Stimulated activated CD4-positive, alpha-beta T cell treated with anti-CD3 and anti-CD28 coated beads, TNF-alpha, amount 100 ng/mL, for 24 hours (primary cell): ENCODE measurements around the gene EVA1A.
"Not testable (repeated sequence)": the region's sequence is repeated elsewhere in the genome, so short reads cannot be mapped to it uniquely, and the experiment has no call there.

Experiments used
- DNase-seq, 3 experiments: peaks; one replicate each; pipeline ENCODE4 v3.0.0-alpha.2; 2020; ENCODE audit warnings: low read depth in 3 of 3

Gene EVA1A

DNA sequence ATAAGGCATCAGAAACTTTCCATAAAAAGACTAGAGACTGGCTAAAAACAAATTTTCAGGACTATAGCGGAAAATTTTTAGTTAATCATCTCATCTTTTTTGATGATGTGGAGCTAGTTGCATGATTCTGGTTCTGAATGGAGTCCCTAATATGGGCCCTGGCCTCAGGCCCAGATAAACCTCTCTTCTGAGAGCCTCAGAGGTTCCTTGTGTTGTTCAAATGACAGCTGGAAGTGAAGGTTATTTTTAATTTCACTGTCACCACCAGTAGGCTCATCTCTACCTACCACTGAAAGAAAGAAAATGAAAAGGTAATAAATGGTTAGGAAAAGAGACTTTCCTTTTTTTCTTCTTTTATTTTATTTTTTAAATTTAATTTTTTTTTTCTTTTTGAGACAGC lies 75.9 kb downstream of the EVA1A start:
- no peak for DNase-seq

GRCh38 chr2:75483878-75484277 lies 76.9 kb downstream of the EVA1A start:
- DNase-seq: no peak

DNA sequence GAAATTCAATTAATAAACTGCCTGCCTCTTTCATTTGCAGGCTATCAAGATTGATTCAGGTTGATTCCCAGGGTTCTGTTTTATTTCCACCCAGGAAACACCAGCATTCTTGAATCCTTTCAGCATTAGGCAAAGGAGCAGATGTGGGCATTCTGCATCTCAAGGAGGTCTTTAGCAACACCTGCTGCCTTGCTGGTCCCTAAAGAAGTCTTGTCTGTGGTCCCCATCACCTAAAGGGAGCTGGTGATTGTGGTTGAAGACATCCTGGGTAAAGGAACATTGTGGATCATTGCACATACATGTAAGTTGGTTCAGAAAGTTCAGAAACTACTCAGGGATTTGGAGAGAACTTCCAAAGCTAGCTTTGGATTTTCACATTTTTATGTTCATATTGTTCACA lies 78.3 kb downstream of the EVA1A start:
- DNase-seq: no peak

DNA sequence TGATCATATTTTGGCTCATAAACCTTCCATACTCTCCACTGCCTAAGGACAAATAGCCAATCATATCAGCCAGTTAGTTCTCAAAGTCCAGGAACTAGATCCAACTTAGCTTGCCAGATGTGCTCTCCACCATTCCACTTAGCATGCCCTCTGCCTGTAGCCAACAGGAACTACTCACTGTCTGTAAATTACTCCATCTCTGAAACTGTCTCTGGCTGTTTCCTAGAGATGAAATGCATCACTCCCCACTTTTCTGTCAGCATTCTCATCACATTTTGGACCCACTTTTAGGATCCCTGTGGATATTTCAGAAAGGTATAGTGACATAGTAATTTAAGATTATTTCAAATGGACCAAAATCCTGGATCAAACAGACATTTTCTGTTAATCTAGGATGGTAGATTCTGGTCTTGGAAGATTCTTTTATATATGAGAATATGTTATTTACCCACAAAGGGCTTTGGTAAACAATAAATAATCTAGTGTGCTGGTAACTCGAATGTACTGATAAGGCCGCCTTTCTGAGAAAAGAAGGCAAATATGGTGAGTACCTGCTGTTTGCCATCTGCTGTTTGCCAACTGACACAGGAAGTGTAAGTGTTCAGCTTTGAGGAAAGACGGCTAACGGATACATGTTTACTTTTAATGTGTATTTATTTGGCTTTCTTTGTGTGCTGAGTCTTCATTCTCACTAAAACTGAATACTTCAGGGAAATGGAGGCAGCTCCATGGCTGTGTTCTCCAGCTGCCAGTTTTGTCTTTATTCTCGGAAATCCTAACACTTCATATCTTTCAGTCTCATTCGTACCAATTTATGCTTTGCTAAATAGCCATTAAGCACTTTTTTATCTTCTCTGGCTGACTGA lies 79.5 kb downstream of the EVA1A start:
- no peak for DNase-seq

DNA sequence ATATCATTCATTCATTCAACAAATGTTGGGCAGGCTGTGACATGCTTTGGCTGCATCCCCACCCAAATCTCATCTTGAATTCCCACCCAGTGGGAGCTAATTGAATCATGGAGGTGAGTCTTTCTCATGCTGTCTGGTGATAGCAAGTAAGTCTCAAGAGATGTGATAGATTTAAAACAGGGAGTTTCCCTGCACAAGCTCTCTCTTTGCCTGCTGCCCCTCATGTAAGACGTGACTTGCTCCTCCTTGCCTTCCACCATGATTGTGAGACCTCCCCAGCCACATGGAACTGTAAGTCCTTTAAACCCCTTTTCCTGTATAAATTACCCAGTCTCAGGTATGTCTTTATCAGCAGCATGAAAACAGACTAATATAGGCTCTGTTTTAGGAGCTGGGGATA lies 83.0 kb downstream of the EVA1A start:
- DNase-seq: not testable (repeated sequence)

DNA sequence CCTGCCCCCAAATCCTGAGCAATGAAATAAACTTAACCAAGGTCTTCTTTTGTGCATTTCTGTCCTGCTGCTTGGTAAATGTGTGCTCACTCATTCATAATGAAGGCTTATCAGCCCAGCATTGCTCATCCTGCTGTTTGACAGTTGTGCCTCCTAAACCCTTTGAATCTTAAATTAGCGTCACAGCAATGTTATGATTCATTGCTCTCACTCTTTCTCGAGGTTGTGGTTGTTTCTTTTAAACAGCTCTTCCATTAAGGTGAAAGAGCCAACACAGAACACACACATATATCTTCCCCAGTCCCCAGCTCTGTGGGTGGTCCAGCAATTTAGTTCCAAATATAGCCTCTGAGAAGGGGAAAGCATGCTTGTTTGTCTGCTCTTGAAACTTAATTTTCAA lies 84.0 kb downstream of the EVA1A start:
- no peak for DNase-seq

DNA sequence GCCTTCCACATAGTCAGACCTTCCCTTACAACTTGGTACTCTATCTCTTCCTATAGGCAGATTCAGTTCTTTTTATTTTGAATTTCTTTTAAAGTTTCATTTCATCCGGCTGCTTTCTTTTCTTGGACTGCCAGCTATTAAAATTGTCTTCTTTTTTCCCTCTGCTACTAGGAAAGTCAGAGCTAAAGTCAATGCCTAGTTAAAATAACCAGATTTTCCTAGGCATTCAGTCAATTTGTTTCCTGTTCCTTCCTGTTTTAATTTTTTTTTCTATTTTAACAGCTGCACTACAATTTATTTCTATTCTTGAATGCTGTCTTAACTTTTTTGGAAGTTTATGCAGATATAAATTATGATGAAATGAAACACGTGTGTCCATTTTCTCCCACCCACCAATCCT lies 84.8 kb downstream of the EVA1A start:
- DNase-seq: no peak

- DNase-seq: no peak
These were observed 85.7 kb downstream of the EVA1A start for GRCh38 chr2:75475049-75475448.

- DNase-seq: no peak
These were observed 86.6 kb downstream of the EVA1A start for GRCh38 chr2:75474115-75474514.

GRCh38 chr2:75466708-75467311 lies 93.9 kb downstream of the EVA1A start:
- DNase-seq: no peak

DNA sequence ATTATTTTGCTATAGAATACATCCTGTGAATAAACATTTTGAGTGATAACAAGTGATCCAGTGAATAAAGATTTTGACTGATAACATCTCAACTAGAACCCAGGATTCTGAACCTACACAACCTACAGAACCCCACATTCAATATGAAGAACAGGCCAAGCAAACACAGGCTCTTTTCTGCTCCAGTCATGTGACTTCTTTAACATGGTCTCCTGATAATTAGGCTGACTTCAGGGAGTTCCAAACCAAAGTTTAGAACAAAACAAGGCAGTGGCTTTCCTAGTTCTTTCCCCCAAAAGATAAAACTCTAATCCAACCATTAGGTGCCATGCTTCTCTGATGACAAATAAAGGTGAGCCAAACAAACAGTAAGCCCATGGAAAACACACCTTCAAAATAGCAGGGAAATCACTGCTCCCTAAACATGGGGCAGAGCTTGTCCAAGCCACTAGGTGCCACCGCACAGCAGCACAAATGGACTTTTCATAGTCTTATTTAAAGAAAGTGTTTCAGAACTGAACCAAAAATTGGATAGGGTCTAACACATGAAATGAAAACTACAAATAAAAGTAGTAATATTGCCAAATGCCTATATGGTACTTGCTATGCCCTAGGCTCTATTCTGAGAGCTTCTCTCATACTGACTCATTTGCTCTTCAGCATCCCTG lies 95.3 kb downstream of the EVA1A start:
- no peak for DNase-seq

DNA sequence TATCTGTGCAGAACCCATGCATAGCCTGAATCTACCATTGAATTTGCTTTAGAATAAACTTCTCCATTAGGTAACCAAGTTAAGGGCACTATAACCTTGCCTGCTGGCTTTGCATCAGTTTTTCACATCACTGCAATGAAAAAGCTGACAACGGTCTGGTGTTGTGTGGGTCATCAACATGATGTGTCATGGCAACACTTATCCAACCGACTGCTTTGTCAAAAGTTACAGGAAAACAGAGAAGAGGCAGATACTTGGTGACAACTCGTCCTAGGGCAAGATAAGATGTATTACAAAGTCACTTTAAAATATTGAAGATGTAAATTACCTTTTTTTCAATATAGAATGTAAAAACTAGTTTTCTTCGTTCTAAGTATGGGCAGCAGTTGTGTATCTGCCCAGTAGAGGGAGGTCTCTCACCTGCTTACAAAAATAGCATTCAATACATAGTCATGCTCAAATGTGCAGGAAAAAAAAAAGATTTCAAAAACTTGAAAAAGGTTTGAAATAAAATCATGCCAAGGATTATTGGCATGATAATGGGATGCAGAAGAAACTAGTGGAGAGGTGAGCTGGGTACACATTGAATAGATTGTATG lies 96.3 kb downstream of the EVA1A start:
- no peak for DNase-seq

DNA sequence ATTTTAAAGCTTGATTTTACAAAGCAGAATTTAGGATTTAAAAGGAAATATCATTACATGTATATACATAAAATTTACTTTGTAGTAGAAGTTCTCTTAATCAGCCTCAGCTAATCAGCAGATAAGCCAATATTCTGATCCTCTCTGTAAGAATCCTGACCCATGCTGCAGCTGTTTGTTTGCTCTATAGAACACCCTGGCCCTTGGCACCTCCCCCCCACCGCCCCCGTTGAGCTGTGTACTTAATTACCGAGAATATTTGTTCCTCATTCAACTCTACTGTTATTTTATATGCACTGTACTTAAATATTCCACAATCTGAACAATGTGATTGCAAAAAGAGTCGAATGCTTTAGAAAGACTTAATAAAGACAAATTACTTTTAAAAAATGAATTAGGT lies 98.0 kb downstream of the EVA1A start:
- DNase-seq: no peak

GRCh38 chr2:75462206-75462605 lies 98.5 kb downstream of the EVA1A start:
- DNase-seq: no peak

DNA sequence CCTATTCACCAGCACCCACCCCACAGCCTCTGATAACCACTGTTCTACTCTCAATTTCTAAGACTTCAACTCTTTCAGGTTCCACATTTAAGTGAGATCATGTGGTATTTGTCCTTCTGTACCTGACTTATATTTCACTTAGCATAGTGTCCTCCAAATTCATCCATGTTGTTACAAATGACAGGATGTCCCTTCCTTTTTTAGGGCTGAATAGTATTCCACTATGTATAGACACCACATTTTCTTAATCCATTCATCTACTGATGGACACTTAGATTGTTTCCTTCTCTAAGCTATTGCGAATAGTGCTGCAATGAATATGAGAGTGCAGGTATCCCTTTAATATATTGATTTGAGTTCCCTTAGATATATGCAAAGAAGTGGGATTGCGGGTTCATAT lies 100.1 kb downstream of the EVA1A start:
- no peak for DNase-seq

- DNase-seq: no peak
These were observed 101.0 kb downstream of the EVA1A start for GRCh38 chr2:75459565-75460310.

- DNase-seq: no peak
These were observed 102.5 kb downstream of the EVA1A start for GRCh38 chr2:75458201-75458600.

DNA sequence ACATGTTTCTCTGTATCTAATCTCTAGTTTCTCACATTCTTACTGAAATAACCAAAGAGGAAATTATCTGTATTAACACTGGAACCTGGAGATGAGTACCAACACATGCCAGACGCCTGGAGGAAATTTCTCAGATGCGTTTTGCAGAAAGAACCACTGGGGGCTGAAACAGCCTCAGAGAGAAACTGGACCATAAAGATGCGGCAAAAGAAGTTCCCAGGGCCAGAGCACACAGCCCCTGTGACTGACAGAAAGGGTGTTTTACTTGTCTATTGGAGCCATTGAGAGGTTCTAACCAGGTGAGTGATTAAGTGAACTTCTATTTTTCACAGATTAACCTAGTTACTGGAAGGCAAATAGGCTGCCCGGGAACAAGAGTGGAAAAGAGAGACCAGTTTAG lies 103.9 kb downstream of the EVA1A start:
- no peak for DNase-seq

GRCh38 chr2:75456111-75456510 lies 104.6 kb downstream of the EVA1A start:
- no peak for DNase-seq

GRCh38 chr2:75454241-75454620 lies 106.5 kb downstream of the EVA1A start:
- no peak for DNase-seq

DNA sequence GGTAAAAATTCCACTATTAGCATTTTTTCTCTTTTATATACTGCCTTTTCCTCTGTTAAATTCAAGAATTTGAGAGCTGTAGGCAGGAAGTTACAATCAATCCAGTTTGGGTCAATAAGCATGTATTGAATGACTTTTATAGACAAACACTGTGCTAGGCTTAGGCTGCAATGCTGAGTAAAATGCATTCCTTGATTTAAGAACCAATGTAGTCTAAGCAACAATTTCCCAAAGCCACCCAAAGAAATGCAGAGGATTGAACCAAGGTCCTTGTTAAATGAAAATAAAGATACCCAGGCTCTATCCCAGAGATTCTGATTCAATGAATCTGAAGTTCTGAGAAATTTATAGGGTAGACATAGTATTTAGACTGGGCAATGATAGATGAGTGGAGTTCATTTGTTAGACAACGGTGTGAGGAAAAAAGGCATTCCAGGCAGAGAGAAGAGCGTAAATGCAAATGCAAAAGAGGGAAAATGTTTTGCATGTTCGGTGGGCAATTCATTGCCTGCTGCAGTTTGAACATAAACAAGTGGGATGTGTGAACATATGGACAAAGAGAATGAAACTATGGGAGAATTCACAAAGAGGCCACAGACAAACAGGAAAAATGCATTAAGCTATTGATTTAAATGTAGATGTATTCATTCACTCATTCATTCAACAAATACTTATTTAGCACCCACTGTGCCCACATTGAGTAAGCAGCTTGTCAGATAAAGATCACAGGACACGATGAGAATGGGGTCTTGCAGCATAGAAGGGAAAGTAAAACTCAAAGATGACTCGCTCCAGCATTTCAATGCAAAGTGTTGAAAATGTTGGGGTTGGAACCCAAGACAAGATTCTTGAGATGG lies 107.1 kb downstream of the EVA1A start:
- DNase-seq: no peak
